D721Med (cell line): Measurements from ENCODE around the gene RCSD1.

Experiments
- DNase-seq: peaks from one replicate; pipeline ENCODE4 v3.0.0; 2011; ENCODE audit warnings: low spot score; ENCODE audit not compliant: insufficient read length
- FAIRE-seq: peaks from 2 replicates; lab custom pipeline; 2011; peaks lifted over from hg19 to GRCh38; lab: Jason Lieb, UNC
- TF ChIP-seq, protein P1 (sequence below): IDR thresholded peaks from 2 replicates; pipeline ENCODE4 v1.5.1; 2012; ENCODE audit warnings: mild to moderate bottlenecking, control low read depth; ENCODE audit not compliant: insufficient read depth; ENCODE audit errors: missing control alignments

RCSD1 gene

DNA sequence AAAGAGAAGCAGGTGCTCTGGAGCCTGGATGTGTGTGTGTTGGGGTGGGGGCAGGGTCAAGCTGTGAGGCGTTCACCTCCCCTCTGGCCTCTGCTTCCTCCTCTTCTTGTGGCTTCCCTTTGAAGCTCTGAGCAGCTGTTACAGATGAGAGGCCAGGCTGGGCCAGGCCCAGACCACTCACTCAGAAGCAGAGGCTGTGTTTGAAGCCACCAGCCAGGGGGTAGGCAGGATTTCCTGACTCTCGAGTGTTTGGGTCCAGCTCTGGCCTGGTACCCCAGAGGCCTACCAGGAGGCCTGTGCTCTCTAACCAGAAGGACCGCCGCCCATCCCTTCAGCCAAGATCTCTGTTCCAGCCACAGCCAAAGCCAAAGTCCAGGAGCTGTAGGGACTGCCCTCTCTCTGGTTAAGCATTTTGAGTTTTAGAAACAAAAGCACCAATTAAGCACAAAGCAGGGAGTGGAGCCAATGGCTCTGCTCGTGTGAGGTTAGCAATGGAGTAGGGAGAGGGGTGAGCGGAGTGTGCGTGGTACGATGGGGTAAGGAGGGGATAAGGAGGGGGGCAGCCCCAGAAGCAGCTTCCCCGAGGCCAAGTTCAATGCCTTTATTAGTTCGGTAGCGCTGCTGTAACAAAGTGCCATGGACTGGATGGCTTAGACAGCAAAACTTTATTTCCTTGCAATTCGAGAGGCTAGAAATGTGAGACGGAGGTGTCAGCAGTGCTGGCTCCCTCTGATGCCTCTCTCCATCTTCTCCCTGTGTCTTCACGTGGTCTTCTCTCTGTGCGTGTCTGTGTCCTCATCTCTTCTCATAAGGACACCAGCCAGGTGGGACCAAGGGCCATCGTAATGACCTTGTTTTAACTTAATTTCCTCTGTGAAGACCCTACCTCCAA is 20.5 kb downstream of the RCSD1 start:
- TF ChIP-seq, protein P1, sequence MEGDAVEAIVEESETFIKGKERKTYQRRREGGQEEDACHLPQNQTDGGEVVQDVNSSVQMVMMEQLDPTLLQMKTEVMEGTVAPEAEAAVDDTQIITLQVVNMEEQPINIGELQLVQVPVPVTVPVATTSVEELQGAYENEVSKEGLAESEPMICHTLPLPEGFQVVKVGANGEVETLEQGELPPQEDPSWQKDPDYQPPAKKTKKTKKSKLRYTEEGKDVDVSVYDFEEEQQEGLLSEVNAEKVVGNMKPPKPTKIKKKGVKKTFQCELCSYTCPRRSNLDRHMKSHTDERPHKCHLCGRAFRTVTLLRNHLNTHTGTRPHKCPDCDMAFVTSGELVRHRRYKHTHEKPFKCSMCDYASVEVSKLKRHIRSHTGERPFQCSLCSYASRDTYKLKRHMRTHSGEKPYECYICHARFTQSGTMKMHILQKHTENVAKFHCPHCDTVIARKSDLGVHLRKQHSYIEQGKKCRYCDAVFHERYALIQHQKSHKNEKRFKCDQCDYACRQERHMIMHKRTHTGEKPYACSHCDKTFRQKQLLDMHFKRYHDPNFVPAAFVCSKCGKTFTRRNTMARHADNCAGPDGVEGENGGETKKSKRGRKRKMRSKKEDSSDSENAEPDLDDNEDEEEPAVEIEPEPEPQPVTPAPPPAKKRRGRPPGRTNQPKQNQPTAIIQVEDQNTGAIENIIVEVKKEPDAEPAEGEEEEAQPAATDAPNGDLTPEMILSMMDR, result no peak
- no peak for DNase-seq
- FAIRE-seq, result no peak

DNA sequence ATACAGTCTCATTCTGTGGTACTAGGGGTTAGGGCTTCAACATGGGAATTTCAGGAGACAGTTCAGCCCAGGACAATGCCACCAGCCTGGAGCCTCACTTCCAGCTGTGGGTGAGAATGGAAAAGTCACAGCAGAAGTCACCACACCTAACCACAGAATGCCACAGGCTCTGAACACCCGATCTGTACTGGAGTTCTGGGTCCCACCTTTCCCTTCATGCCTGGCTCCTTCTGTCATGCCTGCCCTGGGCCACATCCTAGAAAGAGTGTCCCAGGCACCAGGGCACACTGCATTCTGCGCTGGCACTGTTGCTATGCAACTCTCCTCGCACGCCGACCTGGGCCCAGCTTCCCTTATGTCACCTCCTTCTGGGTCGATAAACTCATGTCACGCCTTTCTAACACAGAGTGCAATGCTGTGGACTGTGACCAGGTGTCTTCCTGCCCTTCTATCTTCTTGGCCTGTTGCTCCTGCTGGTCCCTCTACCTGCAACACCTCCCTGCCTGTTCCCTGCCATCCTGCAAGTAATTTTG is 21.2 kb downstream of the RCSD1 start:
- FAIRE-seq, result no peak
- DNase-seq, result no peak
- TF ChIP-seq, protein P1, result no peak

DNA sequence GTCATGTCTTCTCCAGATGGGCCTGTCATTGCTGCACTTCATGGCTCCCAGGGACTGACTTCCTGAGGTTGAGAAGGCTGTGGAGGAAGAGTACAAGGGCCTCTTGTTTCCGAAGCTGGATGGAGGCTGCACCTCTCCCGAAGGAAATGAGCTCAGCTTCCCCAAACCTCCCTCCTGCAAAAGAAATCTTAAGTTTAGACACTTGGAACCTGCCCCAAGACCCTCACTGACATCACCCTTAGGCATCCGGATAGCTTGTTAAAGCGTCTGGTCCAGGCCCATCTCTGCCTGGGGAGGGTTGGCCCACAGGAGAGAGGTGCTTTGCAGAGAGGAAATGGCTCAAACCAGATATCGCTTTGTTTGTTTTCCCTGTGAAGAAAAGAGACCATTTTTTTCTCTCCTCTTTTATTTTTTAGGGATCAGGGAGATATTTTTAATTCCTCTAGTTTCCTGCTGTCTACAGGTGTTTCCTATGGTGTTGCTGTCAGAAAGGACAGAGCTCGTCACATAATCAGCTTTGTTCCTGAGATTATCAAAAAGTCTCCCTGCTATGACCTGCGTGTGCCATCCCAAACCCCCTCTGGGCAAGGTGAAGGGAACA is 25.0 kb downstream of the RCSD1 start:
- DNase-seq (no peak), FAIRE-seq (no peak)
- TF ChIP-seq, protein P1, result no peak

DNA sequence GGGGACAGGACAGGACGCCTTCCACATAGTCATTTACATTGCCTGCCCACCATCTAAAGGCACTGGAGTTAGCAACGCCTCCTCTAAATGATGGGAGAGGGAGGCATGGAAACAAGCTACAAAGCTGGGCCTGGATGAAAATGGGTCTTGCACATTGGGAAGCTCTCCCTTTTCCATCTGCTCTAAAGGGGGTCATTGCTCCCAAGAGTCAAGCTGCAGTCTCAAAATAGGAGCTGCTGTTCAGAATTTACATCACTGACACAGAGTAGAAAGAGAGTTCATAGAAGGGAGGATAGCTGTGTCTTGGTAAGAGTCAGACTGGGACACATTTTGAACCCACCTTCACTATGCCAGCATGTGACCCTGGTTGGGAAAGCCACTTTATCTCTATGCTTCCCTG is 26.6 kb downstream of the RCSD1 start:
- DNase-seq (no peak), FAIRE-seq (no peak)
- TF ChIP-seq, protein P1, result no peak

DNA sequence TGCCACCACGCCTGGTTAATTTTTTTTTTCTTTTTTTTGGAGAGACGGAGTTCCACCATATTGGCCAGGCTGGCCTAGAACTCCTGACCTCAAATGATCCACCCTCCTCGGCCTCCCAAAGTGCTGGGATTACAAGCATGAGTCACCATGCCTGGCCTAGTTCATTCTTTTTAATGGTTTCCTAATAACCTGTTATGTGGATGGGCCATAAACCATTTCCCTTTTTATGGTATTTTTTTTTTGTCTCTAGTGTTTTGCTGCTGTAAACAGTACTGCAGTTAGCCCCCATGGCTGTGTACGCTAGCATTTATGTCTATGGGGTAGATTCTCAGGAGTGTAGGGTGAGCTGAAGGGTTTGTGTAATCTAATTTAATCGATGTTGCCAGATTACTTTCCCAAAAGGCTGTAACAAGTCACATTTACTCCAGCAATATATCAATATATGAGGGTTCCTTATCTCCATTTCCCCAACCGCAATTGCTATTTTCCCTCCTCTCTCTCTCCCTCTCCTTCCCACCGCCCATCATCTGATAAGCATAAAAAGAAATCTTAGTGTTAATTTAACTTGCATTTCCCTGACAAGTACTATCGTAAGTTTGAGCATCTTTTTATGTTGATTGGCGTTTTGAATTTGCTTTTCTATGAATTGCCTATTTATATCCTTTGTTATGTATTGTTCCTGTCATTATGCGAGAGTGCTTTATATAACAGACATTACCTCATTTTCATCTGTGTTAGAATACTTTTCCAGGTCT is 28.7 kb downstream of the RCSD1 start:
- DNase-seq (no peak), FAIRE-seq (no peak)
- TF ChIP-seq, protein P1, result no peak

DNA sequence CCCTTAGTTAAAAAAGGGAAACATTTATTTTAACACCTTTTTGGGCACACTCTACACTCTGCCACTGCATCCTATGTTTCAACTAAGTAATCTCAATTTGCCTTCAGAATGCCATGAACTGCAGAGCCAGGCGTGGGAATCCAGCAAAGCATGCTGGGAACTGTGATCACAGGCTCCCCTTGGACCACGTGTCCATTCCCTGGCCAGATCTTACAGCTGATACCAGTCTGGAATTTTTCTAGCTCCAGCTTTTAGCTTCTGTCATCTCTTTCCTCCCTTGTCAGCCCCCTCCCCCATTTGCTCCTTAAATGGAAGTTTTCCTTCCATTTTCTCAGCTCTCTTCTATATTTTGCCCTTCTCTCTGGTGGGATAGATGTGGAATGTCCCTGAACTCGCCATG is 29.4 kb downstream of the RCSD1 start:
- TF ChIP-seq, protein P1, result no peak
- FAIRE-seq (no peak), DNase-seq (no peak)
